ENCODE data around the gene PRR15L.
"Not testable (repeated sequence)": the region's sequence is repeated elsewhere in the genome, so short reads cannot be mapped to it uniquely, and the experiment has no call there.

PRR15L gene, protein sequence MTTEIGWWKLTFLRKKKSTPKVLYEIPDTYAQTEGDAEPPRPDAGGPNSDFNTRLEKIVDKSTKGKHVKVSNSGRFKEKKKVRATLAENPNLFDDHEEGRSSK

DNA sequence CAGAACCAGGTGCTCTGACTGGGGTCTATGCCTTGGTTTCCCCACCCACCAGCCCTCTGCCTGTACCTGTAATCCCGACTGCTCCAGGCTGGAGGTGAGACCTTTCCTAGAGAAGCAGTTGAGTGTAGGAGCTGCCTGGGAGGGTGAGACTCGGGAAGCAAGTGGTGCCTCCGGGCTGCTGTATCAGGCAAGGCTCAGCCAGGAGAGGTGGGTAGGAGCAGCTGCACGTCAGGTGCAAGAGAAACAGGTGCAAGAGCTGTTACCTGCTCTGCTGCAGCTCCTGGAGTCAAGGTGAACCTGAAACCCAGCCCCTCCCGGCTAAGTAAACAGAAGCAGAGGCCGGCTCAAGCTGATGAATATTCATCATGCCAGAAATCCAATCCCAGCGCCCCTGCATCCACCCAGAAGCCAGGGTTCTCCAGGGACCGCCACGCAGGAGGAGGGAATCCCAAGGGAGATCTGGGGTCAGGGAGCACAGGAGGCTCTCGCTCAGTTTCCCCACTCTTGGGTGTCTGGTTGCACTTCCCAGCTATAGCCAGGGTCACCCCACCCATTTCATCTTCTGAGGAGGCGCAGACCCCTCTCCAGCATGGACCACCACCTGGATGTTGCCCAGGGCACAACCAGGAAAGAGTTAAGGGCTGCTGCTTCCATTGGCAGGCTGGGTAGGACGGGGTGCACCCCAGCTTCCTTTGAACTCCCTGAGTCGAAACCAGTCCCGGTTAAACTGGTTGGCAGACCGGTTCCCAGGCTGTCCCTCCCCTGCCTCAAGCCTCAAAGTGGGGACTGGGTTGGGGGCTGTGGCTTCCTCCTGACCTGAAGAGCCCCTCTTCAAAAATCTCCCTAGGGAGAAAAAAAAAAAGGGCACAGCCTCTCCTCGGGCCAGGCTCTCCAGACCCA, at the start of gene PRR15L:
Gene PRR15L (minus strand): TSS at position 293 of the 900 bp plus-strand sequence. CDS start 4,649 bp downstream, outside the sequence.
- no peak for DNase-seq

DNA sequence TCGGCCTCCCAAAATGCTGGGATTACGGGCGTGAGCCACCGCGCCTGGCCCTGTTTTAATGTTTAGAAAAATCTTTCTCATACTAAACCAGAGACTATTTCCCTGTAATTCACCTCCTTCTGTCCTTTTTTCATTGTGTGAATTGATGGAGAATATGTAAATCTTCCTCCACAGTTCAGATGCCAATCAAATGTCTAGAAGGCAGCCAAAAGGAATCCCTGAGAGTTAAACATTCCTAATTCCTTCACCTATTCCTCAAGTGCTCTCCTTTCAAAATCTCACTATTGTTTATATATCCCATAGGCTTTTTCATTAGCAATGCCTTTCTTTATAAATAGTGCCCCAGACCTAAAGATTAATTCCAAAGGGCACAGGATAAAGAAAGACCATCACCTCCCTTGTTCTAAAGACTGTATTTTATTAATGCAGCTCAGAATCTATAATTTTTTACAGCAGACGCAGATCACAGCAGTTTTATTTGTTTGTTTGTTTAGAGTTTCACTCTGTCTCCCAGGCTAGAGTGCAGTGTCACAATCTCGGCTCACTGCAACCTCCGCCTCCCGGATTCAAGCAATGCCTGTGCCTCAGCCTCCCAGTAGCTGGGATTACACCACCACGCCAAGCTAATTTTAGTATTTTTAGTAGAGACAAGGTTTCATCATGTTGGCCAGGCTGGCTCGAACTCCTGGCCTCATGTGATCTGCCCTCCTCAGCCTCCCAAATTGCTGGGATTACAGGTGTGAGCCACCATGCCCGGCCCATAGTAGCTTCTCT, 49.4 kb upstream of the PRR15L start:
- no peak for DNase-seq

DNA sequence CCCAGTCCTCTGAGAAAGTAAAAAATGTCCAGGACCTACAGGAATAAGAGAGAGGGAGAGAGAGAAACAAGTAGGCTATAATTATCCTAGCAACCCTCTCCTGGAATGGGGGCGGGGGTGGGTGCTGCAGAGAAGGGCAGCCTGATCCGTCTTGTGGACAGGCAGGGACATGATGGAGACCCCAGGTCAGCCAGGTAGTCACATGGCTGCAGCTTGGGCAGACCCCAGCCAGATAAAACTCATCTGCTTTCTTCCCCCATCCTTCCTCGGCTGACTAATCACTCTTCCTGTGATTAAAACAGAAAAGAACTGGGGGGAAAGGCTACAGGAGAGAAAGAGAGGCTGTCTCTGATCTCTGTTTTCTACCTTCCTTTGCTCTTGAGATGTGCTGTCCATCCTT, 47.3 kb upstream of the PRR15L start:
- DNase-seq = no peak

DNA sequence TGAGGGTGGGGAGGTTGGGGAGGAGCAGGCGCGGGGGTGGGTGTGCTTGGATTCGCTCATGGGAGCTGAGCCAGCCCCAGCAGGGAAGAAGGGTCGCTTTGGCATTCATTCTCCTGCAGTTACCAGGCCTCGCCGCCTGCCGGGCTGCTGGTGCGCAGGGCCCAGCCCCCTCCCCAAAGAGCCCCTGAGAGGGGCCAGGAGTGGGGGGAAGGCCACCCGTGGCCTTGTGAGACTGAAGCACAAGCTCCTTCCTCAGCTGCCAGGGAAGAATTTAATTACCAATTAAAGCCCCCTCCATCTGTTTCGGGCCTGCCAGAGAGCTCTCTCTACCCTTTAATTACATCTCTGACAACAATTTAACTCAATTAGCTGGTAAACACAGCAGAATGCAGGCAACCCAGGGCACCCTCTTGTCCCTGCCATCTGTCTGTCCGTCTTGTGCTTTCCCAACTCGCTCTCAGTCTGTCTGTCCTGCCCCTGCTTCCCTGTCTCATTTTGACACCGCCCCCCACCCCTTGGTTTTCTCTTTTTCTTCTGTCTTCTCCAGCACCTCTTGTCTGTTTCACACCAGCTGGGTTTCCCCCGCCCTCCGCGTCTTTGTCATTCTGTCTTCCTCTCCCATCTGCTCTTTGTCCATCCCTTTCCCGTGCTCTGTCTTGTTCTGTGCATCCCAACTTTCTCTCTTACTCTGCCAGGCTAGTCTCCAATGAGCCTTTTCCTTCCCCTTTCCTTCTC, 45.9 kb upstream of the PRR15L start:
- no peak for DNase-seq

DNA sequence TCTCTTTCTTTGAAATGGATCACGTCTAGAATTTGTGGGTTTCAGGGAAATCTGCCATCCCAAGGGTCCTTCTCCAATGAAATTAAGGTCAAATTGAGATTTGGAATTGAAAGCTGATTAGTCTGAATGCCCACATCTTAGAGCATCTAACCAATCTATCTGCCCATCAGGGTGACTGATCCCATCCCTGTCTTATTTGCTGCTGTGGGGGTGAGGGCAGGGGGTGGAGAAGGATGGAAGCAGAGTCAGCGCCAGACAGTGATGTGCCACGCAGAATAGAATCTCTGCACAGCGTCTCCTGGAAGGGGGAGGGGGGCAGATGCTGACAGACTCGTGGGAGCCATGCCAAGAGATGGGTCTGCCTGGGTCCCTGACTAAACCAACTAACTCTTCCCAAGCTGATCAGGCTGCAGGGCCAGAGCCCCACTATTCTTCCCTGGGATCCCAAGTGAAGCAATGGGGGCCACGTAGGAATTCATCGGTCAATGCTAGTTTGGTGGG, 45.3 kb upstream of the PRR15L start:
- no peak for DNase-seq

DNA sequence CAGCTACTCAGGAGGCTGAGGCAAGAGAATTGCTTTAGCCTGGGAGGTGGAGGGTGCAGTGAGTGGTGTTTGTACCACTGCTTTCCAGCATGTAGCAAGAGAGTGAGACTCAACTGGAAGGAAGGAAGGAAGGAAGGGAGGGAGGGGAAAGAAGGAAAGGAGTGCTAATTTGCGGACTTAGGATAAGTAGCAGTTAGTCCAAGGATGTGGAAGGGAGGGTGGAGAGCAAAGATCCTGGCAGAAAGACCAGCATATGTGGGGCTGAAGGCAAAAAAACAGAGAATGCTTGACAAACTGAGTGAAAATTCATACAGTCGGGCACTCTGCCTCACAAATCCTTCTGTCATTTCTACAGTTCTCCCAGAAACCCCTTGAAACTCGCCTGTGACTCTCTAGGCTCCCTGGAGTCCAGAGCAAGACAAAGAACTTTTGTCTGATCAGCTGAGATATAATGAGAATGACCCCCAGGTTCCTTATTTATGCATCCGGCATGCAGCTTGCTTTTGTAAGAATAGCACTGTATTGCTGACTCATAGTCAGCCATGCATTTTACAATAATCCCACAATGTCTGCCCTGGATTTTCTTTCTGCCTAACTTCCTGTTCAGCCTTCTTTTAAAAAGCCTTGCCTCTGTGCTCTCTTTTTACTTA, 44.7 kb upstream of the PRR15L start:
- DNase-seq = no peak

DNA sequence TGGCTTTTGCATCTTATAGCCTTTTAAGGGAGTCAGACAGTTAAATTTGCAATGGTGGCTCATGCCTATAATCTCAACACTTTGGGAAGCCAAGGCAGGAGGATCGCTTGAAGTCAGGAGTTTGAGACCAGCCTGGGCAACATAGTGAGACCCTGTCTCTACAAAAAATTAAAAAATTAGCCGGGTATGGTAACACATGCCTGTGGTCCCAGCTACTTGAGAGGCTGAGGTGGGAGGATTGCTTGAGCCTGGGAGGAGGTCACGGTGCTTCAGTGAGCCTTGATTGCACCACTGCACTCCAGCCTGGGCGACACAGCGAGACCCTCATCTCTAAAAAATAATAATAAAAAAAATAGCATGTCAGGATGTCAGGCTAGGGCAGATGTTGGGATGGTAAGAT, 44.0 kb upstream of the PRR15L start:
- DNase-seq = not testable (repeated sequence)

DNA sequence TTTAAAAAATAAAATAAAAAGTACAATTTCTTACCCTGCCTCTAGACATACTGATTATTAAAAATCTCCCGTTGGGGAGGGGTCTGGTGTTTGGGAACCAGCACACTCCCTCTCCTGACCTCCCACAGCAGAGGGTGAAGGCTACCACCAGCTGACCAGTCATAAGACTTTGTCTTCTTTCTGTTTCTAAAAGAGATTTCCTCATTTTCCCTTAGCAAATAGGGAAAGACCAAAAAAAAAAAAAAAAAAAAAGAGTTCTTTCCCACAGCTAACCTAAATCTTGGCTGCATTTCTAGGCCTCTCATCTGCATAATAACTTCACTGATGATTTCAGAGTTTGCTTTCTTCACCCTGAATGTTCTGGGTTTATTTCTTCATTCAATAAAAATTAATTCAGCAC, 43.5 kb upstream of the PRR15L start:
- DNase-seq = no peak

DNA sequence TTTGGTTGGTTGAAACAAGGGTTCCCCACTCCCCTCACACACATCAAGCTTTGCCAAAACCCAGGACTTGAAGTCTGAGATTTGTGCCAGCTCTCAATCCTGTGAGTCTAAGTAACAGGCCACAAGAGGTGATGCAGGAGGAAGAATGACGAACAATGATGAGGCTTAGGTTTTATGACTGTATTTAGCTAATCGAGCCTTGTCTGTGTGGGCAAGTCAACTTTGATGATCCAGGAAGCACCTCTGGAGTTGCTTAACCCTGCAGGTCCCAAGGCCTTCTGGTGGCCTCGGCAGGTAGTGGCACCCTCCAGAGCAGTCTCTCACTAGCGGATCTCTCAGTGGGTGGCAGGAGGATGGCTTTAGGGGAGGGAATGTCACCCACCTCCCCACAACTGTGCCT, 41.9 kb upstream of the PRR15L start:
- DNase-seq = no peak

DNA sequence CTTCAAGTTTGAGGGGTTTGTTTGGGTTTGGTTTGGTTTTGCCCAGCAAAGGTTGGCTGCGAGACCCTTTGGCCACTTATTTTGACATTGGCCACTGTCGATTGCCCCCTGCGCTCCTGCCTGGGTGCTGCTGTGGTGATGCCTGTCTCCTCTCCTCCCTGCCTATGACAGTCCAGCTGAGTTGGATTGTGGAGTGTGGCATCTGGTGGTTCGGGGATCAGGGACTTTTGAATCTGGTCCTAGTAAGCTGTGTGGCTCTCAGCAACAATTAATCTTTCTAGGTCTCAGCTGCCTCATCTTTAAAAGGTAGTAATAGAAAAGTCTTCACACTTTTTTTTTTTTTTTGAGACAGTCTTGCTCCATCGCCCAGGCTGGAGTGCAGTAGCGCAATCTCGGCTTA, 40.4 kb upstream of the PRR15L start:
- no peak for DNase-seq

DNA sequence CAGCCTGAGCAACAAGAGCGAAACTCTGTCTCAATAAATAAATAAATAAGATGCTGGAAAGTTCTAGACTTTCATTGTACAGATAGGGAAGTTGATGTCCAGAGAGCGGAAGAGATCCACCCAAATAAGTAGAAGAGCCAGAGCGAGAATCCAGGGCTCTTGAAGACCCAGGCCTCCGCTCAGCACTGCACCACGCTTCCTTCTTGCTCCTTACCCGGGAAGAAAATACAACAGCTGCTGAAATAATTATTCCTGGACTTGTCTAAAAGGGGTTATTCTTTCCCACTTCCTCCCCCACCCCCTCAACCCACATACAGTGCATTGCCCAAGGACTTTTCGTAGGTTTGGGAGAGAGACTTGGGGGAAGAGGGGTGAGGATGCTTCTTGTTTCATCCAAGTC, 39.9 kb upstream of the PRR15L start:
- no peak for DNase-seq

DNA sequence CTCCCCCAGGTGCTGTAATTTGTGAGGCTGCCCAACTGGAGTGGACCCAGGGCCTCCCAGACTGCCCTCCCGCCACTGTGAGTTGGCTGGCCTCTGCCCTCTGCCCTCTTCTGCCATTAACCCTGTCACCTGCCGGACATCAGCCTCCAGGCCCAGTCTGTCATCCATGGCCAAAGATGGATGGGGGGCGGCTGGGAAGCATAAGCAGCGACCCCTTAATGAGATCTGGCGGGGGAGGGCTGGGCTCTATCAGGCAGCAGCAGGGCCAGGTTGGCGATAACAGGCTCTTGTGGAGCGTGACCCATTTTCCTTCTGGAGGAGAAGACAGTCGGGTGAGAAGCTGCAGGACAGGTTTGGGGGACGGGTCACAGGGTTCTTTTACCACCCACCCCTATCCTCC, 38.5 kb upstream of the PRR15L start:
- DNase-seq = no peak

DNA sequence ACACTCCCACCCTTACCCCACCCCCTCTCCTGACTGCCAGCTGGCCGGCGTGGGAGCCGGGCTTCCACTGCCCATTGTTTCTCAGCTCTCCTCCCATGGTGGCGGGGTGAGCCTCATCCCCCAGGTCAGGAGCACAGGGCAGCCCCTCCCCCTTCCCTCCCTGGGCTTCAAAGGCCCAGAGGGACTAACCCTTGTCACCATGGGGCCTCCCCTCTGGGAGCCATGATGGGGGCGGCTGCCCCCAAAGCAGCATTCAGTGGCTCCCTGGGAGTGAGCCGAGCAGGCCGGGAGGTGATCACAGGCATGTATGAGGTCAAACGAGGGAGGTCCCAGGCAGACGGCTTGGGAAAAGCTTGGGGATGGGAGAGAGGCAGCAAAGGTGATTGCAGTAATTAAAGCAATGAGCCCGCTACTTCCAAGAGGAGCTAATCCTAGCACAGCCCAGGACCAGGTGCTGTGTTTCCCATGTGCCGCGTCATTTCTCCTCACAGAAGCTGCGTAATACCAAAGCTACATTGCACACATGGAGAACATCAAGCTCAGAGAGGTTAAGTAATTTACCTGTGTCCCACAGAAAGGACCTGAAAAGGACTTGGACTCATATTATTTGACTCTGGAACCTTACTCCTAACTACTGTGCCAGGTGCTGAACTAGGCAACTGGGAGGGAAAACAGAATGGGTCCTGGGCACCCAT, 37.7 kb upstream of the PRR15L start:
- no peak for DNase-seq

DNA sequence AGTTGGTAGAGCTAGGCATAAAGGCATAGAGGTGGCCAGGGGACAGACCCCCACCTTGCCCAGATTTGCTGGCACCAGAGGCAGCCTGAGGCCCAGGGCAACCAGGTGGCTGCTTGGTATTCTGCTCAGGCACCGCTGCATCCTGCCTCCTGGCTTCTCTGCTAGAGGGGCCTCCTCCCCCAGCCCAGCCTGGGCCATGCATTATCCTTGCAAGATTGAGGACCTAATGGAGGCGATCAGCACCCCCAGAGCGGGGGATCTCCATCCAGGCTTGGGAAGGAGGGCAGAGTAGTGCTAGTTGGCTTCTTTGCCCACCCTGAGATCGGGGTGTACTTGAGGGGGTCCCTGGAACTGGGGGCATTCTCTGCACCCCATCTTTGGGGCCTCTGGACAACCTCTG, 37.0 kb upstream of the PRR15L start:
- DNase-seq = no peak

DNA sequence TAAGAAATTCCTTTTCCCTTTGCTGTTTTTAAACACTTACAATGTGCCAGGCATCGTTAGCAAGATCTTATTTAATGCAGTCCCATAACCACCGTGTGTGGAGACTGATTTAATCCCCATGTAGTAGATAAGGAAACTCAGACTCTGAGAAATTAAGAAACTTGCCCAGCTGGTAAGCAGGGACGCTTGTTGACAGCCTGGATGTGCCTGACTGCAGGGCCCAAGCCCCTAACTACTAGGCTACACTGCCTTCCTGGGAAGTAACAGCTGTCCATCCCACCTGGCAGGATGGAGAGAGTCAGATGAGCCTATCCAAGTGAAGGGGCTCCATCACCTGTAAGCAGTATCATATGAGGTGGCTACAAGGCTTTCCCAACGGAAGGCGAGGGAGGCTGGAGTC, 36.3 kb upstream of the PRR15L start:
- DNase-seq = no peak

DNA sequence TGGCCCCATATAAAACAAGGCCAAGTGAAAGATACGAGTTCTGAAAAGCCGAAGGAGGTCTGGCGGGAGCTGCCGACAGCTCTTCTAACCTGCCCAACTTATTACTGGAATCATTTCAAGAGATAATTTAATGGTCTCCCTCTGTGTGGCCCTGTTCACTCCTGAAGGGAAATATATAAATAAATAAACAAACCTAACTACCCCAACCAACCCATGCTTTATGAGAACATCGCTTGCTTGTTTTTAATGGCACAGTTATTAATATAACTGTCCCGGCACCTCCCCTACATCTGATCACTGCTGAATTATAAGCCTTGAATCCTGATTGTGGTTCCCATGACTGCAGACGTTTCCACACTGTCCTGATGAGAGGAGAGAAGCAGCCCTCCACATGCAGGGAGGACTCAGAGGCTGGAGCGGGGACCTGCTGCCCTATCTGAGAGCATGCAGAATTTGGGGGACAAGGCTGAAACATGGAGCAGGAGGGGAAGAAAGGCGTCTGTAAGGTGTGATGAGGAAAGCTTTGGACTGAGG, 35.4 kb upstream of the PRR15L start:
- DNase-seq = no peak

DNA sequence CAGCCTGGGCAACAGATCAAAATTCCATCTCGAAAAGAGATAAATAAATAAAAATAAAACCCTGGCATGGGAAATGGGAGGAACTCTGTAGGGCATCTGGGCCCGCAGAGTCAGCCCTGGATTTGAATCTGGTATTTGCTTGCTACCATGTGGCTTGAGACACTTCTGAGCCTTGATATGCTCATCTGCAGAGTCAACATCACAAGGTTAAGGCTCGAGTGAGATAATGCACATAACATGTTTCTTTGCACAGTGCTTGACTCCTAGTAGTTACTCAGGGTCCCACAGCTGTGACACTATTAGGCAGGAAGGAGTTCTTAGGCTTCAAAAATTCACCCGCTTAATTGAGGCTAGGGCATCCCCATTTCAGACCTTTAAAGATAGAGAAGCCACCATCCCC, 34.5 kb upstream of the PRR15L start:
- no peak for DNase-seq

DNA sequence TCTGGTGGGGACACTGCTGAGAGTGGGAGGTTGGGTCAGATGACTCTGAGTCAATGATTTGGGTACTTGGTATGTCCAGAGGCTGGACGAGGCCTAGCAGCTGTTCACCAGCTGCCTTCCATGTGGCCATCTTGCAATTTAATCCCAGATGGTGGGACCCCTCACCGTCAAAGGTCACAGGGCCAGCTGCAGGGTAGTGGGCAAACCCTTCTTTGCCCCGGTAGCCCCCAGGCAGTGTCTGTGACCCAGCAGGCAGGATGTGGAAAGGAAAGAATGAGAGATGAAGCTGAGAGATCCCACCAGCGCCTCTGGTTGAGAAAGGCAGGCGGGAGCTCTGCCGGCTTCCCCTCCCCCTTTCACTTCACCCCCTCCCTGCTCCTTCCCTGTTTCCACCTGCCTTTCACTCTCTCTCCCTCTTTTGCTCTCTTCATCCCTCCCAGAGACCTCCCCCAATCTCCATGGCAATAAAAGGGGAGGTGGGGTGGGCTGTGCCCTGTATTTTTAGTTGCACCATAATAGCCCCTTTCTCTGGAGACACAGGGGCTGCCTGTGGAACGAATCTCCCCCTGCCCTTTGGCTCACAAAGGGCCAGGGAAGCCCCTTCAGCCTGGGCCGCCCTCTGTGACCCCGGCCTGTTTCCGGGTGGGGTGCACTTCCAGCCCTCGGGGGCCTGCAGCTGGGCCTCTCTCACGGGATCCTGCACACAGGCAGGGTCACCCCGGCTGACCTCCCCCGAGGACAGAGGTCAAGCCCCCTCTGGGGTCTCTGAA, 33.5 kb upstream of the PRR15L start:
- no peak for DNase-seq

DNA sequence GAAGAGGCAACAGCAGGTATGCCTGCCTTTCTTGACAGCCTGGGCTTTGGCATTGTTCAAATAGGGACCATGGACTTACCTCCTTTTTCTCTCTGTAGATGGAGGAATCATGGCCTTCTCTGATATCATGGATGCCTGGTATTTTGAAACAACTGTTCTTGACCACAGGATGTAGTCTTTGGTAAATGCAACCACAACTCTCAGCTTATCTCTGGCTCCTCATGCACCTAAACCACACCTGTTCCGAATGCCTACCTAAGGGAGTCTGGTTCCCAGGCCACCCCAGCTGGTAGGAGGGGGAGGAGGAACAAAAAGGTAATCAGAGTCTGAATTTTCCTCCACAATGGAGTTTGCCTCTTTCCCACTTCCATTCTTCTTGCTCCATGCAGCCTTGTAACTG, 32.0 kb upstream of the PRR15L start:
- DNase-seq = no peak

DNA sequence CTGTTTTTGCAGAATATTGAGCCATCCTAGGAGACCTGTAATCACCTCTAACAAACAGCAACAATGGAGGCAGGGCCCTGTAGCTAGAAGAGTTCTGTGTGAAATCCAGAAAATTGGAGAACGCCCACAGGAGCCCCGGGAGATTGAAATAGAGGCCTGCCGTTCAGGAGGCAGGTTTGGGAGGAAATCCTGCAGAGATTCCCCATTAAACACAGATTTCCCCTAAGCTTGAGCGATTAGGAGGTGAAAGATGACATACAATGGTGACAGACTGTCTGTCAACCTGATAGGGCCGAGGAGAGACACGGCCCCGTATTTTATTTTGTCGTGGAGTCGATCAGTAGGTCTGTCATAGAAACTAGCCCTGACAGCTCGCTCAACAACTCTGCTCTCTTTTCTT, 31.5 kb upstream of the PRR15L start:
- no peak for DNase-seq

DNA sequence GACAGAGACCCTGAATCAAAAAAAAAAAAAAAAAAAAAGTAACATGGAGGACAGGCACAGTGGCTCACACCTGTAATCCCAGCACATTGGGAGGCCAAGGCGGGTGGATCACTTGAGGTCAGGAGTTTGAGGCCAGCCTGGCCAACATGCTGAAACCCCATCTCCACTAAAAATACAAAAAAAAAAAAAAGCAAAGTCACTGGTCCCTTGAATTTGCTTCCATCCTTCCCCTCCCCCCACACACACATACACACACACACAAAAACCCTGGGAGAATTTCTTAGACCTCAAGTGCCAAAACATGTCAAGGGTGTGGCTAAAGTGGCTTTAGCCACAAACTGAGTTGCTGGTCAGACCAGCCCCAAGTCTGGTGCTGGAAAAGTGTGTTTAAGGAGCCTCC, 30.8 kb upstream of the PRR15L start:
- DNase-seq = not testable (repeated sequence)
